SK-N-MC (cell line): ENCODE measurements around the gene SLC24A4.

Experiments
- EZH2 ChIP-seq: fragments of 200-600 bp; sonication (generic); IDR thresholded peaks from one replicate; pipeline ENCODE4 v1.6.1; 2017; ENCODE audit warnings: antibody characterized with exemption
- FOXP2 ChIP-seq: optimal IDR thresholded peaks from 2 replicates; pipeline ENCODE3; 2011; ENCODE audit warnings: mild to moderate bottlenecking, moderate library complexity; ENCODE audit not compliant: insufficient read depth; ENCODE audit errors: extremely low read length, control extremely low read depth
- POLR2AphosphoS5 ChIP-seq: IDR thresholded peaks from 2 replicates; pipeline ENCODE4 v1.6.1; 2012; ENCODE audit warnings: mild to moderate bottlenecking, low read depth, low read length, borderline replicate concordance

- TF ChIP-seq EZH2 = no peak
- no peak for TF ChIP-seq POLR2AphosphoS5
- no peak for TF ChIP-seq FOXP2
Observed at GRCh38 chr14:92380582-92380981, 57.6 kb downstream of the SLC24A4 start.
